ENCODE results near the gene H2BK1.

H2BK1 gene

DNA sequence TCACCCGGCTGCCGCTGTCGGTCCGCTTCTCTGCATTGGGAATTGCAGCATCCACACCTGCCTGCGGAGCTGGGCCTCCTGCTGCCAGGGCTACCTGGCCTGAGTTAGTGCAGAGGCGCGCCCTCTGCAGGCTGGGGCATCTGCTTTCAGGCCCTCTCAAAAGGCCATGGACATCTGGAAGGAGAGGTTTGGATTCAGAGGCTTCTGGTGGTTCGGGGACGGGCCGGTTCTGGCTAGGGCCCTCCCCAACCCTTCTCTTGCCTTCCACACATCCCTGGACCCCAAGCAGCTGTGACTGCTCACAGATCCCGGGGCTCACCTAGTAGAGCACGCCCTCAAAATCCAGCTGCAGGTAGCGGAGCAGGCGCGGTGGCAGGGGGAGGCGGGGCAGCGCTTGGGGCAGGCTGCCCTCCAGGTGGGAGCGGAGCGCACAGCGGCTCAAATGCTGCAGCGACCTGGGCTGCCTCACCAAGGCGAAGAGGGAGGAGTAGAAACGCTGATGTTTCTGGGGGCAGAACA is 34.4 kb downstream of the H2BK1 start:
- H3K9ac ChIP-seq (ENCODE audit: low read length in 2 of 2): no peak overlapping the region
- peaks cover 26 to 30% of the 10 kb centered on the region in 2 donors for H3K27me3 ChIP-seq (ENCODE audit: control insufficient read depth in 1 of 2, insufficient read depth in 2 of 2, low read length in 2 of 2)
- H3K27ac ChIP-seq (ENCODE audit: low read length): no peak overlapping the region
- no peaks in the 10 kb centered on the region for H3K4me1 ChIP-seq (ENCODE audit: control insufficient read depth, insufficient read depth, low read length)
- H3K9me3 ChIP-seq (ENCODE audit: control insufficient read depth in 2 of 2, low read length in 2 of 2): no peaks in the 10 kb centered on the region
- H3K4me3 ChIP-seq (ENCODE audit: low read length in 2 of 2): no peak overlapping the region
- no peaks in the 10 kb centered on the region for H3K36me3 ChIP-seq (ENCODE audit: control insufficient read depth in 2 of 2, insufficient read depth in 2 of 2, low read length in 2 of 2)

DNA sequence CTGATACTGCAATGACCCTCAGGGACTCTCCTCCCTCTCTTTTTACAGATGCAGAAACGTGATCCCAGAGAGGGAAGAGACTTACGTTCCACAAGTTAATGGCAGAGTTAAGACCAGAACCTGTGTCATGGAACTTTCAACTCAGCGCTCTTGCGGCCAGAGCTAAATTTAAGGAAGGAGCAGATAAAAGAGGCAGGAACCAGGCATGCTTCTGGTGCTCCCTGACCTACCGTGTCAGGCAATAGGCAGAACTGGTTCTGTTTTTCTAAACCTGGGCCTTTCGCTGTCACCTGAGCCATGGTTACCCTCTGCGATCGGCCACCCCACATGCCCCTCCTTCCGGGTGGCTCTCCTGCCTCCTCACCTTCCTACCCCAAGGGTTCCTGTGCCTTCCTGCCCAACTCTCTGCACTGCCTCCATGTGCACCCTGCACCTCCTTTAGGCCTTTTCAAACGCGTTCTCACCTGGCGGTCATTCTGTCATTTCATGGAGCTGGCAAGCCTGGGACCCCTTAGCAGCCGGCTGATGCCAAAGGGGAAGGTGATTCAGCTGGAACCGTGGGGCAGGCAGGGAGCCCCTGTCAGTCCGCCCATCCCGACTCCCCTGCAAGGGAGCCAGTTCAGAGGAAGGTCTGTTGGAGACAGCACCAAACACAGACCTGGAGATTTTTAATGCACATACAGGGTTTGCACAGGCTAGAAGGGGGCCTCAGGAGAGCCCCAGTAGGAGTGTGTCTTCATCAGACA is 35.1 kb downstream of the H2BK1 start:
- Histone ChIP-seq H3K9ac (ENCODE audit: low read length in 2 of 2) (no peak overlapping the region), H3K4me1 (ENCODE audit: control insufficient read depth, insufficient read depth, low read length) (no peaks in the 10 kb centered on the region), H3K9me3 (ENCODE audit: control insufficient read depth in 2 of 2, low read length in 2 of 2) (no peaks in the 10 kb centered on the region), H3K4me3 (ENCODE audit: low read length in 2 of 2) (no peak overlapping the region), H3K36me3 (ENCODE audit: control insufficient read depth in 2 of 2, insufficient read depth in 2 of 2, low read length in 2 of 2) (no peaks in the 10 kb centered on the region), H3K27ac (ENCODE audit: low read length) (no peak overlapping the region), H3K27me3 (ENCODE audit: control insufficient read depth in 1 of 2, insufficient read depth in 2 of 2, low read length in 2 of 2) (peaks cover 23 to 31% of the 10 kb centered on the region in 2 donors)

DNA sequence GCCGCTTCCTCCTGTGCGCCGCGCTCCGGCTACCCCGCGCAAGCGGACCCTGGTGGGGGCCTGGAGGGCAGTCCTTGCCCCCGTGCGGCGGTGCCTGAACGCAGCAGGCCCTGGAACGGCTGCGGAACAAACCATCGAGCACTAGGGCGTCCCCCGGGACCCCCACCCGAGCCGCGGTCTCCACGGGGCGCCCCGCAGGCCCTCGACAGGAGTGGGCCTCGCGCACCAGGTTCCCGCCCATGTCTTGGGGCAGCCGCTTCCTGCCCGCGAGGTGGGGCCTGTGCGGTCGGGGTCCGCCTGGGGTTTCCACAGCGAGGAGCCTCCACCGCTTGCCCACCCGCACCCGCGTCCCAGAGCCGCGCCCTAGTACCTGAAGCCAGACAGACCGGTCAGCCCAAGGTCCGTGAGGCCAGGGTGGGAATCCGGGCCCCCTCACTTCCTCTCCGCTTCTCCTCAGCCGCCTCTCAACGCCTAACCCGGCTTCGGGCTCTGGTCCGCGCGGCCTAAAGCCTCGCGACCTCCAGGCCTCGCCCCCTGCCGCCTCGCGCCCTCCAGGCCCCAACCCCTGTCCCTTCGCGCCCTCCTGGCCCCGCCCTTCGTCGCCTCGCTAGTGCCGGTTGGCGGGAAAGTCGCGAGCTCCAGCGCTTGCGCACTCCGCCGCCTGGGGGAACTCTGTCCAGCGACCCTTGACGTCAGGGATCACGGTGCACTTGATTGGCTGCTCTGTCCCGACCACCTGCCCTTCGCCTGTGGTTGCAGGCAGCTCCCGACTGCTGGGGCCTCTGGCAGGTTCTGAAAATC is 35.8 kb downstream of the H2BK1 start:
- no peak overlapping the region for H3K27ac ChIP-seq (ENCODE audit: low read length)
- no peaks in the 10 kb centered on the region for H3K9me3 ChIP-seq (ENCODE audit: control insufficient read depth in 2 of 2, low read length in 2 of 2)
- H3K36me3 ChIP-seq (ENCODE audit: control insufficient read depth in 2 of 2, insufficient read depth in 2 of 2, low read length in 2 of 2): no peaks in the 10 kb centered on the region
- no peak overlapping the region for H3K4me3 ChIP-seq (ENCODE audit: low read length in 2 of 2)
- H3K4me1 ChIP-seq (ENCODE audit: control insufficient read depth, insufficient read depth, low read length): no peaks in the 10 kb centered on the region
- peaks cover 23 to 30% of the 10 kb centered on the region in 2 donors for H3K27me3 ChIP-seq (ENCODE audit: control insufficient read depth in 1 of 2, insufficient read depth in 2 of 2, low read length in 2 of 2)
- H3K9ac ChIP-seq (ENCODE audit: low read length in 2 of 2): no peak overlapping the region

DNA sequence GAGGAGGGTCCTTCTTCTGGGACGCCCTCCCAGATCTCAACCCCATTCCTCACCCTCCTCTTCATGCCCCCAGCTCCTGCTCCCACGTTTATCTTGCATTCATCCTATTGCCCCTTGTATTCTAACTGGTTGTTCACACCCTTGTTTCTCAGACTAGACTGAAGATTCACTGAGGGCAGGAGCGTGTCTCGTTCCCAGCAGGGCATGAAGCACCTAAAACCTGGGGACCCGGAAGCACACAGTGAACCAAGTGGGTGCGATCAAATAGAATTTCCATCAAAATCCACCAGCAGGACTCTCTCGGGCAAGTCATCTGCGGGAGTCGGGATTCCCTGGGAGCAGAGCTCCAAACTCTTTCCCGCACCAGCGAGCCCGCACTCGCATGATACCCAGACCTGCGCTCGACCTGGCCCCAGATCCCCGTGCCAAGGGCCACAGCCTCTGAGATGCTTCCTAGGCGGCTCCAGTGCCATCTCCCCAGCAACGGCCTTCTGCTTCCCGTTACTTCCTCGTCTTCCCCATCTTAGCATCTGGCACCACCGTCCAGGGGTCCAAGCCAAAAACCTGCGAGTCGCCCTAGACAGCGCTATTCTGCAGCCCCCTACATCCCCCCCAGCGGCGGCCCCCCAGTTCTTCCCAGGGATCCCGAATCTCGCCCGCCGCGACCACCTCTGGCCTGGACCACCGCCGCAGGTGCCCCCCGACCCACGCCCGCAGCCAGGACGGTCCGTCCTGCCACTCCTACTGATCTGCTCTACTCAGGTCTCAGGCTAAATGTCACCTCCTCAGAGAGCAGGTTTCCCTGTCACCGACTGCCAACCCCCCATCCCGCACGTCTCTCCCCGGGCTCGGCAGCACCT is 36.7 kb downstream of the H2BK1 start:
- H3K27me3 ChIP-seq (ENCODE audit: control insufficient read depth in 1 of 2, insufficient read depth in 2 of 2, low read length in 2 of 2): peaks cover 26 to 34% of the 10 kb centered on the region in 2 donors
- H3K4me3 ChIP-seq (ENCODE audit: low read length in 2 of 2): no peak overlapping the region
- no peaks in the 10 kb centered on the region for H3K4me1 ChIP-seq (ENCODE audit: control insufficient read depth, insufficient read depth, low read length)
- H3K9ac ChIP-seq (ENCODE audit: low read length in 2 of 2): no peak overlapping the region
- no peaks in the 10 kb centered on the region for H3K36me3 ChIP-seq (ENCODE audit: control insufficient read depth in 2 of 2, insufficient read depth in 2 of 2, low read length in 2 of 2)
- no peaks in the 10 kb centered on the region for H3K9me3 ChIP-seq (ENCODE audit: control insufficient read depth in 2 of 2, low read length in 2 of 2)
- no peak overlapping the region for H3K27ac ChIP-seq (ENCODE audit: low read length)

DNA sequence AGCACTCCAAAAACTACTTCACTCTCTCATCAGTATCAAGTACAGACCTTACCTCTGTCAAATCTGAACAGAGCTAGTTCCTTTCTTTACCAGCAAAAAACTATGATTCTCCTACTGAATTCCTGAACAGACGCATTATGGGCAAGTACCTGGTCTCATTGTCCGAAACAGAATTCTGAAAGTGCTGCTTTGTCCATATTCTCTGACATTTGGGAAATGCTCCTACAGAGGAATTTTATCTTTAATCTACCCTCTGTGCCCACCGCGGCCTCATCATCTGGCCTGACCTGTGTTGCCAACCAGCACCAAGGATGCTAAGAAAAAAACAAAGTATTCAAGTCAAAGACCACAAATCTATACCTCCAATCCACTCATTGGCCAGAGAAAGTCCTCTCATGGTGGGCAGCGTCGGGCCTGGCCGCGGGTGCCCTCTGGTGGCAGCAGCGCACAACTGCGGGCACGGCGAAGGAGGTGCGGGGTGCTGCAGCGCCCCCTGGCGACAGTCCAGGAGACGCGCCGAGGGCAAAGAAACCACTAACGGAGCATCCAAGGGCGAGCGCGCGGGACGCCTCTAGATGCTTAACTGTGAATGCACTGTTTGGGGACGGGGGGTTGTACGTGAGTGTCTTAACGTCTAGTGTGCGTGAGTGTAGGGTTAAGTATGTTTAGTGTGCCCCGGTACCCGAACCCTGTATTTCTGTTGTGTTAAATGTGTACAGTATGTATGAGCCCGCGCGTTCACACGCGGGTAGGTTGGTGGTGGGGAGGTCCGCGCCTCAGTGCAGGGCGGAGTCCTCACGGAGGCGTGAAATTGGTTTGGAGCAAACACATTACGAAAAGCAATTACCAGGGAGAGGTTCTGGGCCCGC is 37.8 kb downstream of the H2BK1 start:
- Histone ChIP-seq H3K27ac (ENCODE audit: low read length) (no peak overlapping the region), H3K4me1 (ENCODE audit: control insufficient read depth, insufficient read depth, low read length) (peaks cover 5% of the 10 kb centered on the region), H3K36me3 (ENCODE audit: control insufficient read depth in 2 of 2, insufficient read depth in 2 of 2, low read length in 2 of 2) (no peaks in the 10 kb centered on the region), H3K9ac (ENCODE audit: low read length in 2 of 2) (no peak overlapping the region), H3K4me3 (ENCODE audit: low read length in 2 of 2) (no peak overlapping the region), H3K9me3 (ENCODE audit: control insufficient read depth in 2 of 2, low read length in 2 of 2) (no peaks in the 10 kb centered on the region), H3K27me3 (ENCODE audit: control insufficient read depth in 1 of 2, insufficient read depth in 2 of 2, low read length in 2 of 2) (peaks cover 36% of the 10 kb centered on the region in 2 donors)

DNA sequence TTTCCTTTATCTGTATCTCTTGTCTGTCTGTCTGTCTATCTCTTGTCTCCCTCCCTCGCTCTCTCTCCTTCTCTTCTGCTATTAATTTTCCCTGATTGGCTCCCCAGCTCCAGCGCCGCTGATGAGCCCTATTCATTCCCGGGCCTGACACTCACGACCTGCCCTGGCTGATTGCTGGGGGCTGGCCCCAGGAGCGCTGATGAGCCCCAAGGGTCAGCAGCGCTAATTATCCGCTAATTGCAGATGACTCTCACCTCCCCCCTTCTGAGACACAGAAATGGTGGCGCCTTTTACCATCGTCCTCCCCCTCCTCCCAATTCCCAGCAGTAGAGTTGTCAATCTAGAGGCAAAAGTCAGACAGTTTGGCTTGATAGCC is 41.5 kb downstream of the H2BK1 start:
- no peak overlapping the region for H3K9ac ChIP-seq (ENCODE audit: low read length in 2 of 2)
- no peaks in the 10 kb centered on the region for H3K9me3 ChIP-seq (ENCODE audit: control insufficient read depth in 2 of 2, low read length in 2 of 2)
- no peak overlapping the region for H3K27ac ChIP-seq (ENCODE audit: low read length)
- peaks cover 16% of the 10 kb centered on the region for H3K4me1 ChIP-seq (ENCODE audit: control insufficient read depth, insufficient read depth, low read length)
- H3K27me3 ChIP-seq (ENCODE audit: control insufficient read depth in 1 of 2, insufficient read depth in 2 of 2, low read length in 2 of 2): peaks cover 46 to 55% of the 10 kb centered on the region in 2 donors
- no peaks in the 10 kb centered on the region for H3K36me3 ChIP-seq (ENCODE audit: control insufficient read depth in 2 of 2, insufficient read depth in 2 of 2, low read length in 2 of 2)
- no peak overlapping the region for H3K4me3 ChIP-seq (ENCODE audit: low read length in 2 of 2)

DNA sequence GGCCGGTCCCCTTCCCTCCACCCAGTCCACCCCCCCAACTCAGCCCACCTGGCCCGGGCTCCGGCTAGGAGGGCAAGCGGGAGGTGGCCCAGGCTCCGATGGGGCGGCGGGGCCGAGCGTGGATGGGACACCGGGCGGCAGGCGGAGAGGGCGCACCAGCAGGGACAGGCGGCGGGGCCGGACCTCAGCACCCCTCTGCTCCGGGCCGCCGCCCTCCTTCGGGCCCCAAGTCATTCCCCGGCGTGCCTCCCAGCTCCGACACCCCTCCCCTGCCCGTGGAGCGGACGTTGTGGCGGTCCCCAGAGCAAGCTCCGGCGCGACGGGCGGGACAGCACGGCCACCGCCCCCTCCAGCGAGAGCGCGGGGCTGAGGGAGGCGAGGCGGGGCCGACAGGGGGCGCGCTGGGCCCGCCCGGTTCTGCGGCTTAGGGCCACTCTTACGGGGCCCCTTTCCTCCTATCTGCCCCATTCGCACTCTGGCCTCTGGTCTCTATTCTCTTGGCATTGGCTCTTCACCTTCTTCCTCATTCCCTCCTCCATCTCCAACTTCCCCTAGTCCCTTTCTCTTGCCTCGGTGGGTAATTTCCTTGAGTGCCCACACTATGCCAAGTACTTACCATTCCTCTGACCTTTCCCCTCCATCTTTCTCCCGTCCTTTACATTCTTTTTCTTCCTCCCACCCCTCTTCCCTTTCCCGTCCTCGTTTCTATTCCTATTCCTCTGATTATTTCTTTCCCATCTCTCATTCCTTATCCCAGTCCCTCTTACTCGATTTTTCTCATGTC is 42.1 kb downstream of the H2BK1 start:
- Histone ChIP-seq H3K4me1 (ENCODE audit: control insufficient read depth, insufficient read depth, low read length) (peaks cover 16% of the 10 kb centered on the region), H3K27ac (ENCODE audit: low read length) (no peak overlapping the region), H3K27me3 (ENCODE audit: control insufficient read depth in 1 of 2, insufficient read depth in 2 of 2, low read length in 2 of 2) (peaks cover 41 to 52% of the 10 kb centered on the region in 2 donors), H3K9me3 (ENCODE audit: control insufficient read depth in 2 of 2, low read length in 2 of 2) (no peaks in the 10 kb centered on the region), H3K9ac (ENCODE audit: low read length in 2 of 2) (no peak overlapping the region), H3K4me3 (ENCODE audit: low read length in 2 of 2) (peak overlapping the region in 1 of 2 donors; percentile 64), H3K36me3 (ENCODE audit: control insufficient read depth in 2 of 2, insufficient read depth in 2 of 2, low read length in 2 of 2) (no peaks in the 10 kb centered on the region)

DNA sequence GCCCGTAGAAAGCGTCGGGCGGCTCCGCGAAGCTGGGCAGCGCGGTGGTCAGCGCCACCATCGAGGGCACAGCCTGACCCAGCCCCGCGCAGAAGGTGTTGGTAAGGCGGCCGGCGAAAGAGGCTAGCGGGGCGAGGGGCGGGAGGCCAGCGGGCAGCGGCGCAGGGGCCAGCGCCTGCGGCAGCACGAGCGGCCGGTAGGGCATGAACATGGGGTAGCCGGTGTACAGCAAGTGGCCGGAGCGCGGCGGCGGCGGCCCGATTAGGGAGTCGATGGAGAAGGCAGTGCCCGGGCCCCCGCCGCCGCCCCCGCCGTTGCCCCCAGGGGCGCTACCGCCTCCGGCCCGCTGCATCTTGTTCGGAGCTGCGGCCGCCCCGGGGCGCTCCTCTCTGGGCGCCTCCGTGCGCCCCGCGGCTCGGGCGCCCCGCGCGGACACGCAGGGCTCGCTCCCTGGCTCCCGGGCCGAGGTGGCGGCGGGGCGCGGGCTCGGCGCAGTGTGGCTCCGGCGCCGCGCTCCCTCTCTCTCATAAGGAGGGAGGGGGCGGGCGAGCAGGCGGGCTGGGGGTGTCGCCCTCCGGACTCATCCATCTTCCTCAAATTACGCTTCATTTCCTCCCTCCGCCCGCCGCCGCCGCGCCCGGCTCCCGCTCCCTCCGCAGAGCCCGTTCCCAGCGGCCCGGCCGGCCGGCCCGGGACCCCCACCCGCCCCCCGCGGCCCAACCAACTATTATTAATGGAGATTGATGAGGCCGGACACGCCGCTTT is 42.9 kb downstream of the H2BK1 start, which contains the start of gene GBX1:
Gene GBX1 (minus strand): TSS at position 498 of the 765 bp plus-strand sequence. CDS start 146 bp downstream, at position 352.
- H3K4me1 ChIP-seq (ENCODE audit: control insufficient read depth, insufficient read depth, low read length): peaks cover 16% of the 10 kb centered on the region
- no peak within 1 kb of the TSS for H3K27ac ChIP-seq (ENCODE audit: low read length)
- no peaks in the 10 kb centered on the region for H3K9me3 ChIP-seq (ENCODE audit: control insufficient read depth in 2 of 2, low read length in 2 of 2)
- no peak within 1 kb of the TSS for H3K9ac ChIP-seq (ENCODE audit: low read length in 2 of 2)
- H3K36me3 ChIP-seq (ENCODE audit: control insufficient read depth in 2 of 2, insufficient read depth in 2 of 2, low read length in 2 of 2): no peaks in the 10 kb centered on the region
- peak within 1 kb of the TSS; percentile 31 to 64 for H3K4me3 ChIP-seq (ENCODE audit: low read length in 2 of 2)
- peaks cover 40 to 51% of the 10 kb centered on the region in 2 donors for H3K27me3 ChIP-seq (ENCODE audit: control insufficient read depth in 1 of 2, insufficient read depth in 2 of 2, low read length in 2 of 2)

Measured in stomach smooth muscle (tissue), 2 donors.